CD4-positive, alpha-beta T cell treated with Interleukin-4 for 4 hours (primary cell): Measurements from ENCODE around the gene VPS25.
"Not testable (repeated sequence)": the region's sequence is repeated elsewhere in the genome, so short reads cannot be mapped to it uniquely, and the experiment has no call there.

Experiments
- DNase-seq: peaks from one replicate; pipeline ENCODE4 v3.0.0-alpha.2; 2020

VPS25 gene

DNA sequence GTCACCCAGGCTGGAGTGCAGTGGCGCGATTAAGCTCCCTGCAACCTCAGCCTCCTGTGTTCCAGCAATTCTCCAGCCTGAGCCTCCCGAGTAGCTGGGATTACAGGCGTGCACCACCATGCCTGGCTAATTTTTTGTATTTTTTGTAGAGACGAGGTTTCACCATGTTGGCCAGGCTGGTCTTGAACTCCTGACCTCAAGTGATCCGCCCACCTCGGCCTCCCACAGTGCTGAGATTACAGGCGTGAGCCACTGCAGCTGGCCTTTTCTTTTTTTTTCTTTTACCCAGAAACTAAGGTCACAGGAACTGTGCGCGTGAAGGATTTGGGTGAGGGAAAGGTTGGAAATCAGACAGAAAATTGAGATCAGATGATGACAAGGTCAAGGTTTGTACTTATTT is 3.3 kb upstream of the VPS25 start:
- DNase-seq = not testable (repeated sequence)

DNA sequence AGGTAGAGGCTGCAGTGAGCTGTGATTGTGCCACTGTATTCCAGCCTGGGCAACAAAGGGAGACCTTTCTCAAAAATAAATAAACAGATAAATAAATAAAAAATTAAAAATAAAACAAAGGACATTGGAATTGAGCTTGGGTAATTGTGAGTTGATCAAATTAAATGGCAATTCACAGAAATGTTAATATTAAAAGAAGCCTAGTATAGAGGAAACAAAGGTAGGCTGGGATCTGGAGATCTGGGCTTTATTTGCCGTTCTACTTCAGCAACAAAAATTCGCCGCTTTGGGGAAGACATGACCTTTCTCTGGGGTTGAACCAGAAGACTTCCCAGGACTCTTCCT is 332 bp upstream of the VPS25 start:
- no peak for DNase-seq

DNA sequence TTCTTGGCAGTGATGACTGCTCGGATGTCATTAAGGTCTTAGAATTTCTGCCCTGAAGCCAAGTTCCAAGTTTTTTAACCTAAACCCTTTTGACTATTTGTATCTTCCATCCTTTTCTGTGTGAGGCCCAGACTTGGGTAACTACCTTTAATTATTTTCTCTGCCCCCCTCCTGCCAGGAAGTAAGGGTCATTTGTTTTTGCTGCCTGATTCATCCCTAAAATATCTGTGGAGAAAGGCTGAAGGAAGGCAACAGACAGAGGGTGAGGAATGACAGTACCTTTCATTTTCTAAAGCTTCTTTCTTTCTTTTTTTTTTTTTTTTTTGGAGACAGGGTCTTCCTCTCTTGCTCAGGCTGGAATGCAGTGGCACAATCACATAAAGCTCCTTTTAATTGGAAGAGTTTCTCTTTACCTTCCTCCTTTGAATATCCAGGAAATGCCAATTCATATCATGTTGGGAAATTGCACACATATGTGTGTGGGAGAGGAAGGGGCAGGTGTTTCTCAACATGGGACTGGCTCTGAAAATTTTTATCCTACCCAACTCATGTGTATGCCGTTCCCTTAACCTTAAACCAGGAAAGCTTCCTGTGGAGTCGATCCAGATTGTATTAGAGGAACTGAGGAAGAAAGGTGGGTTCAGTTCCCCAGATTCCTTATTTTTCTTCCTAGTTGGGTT is 957 bp downstream of the VPS25 start:
- DNase-seq = no peak

DNA sequence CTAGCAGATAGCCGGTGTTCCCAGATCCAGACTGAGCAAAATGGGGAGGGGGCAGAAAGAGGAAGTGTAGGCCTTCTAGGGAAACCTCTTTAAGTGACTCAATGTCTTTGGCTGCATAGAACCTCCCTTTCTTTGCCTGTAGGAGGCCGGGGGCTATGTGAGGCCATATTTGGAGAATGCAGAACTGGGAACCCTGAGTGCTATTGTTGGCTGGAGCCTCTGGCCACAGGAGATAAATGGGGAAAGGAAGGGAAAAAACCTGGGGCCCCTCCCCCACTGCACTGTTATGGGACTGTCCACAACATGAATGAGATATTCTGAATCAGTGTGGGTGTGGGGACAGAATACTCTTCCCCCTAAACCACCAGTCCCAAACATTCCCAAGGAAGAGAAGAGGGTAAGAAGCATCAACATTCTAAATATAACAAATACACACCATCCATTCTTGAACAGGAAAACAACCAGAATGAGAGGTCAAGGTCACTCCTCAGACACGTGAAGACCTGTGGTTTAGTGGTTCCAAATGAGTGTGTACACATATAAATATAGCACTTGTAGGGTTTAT is 2.4 kb downstream of the VPS25 start:
- DNase-seq = no peak

DNA sequence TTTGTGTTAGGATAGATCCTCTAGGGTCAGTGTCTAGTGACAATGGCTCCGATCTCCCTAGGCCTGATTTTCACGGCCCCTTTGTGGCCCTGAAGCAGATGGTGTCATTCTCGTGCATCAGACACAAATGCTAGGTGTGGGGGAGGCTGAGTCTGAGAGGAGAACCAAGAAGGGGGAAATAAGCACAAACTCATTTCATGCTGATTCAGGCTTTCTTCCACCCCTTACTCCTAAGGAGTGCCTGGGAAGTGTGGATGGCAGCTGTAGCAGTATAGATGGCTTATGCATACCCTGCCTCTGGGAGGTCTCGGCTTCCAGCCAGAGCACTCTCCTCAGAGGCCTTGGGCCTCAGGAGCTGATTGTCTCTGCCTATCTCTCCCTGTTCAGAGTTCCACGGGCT is 5.3 kb downstream of the VPS25 start:
- DNase-seq = no peak

DNA sequence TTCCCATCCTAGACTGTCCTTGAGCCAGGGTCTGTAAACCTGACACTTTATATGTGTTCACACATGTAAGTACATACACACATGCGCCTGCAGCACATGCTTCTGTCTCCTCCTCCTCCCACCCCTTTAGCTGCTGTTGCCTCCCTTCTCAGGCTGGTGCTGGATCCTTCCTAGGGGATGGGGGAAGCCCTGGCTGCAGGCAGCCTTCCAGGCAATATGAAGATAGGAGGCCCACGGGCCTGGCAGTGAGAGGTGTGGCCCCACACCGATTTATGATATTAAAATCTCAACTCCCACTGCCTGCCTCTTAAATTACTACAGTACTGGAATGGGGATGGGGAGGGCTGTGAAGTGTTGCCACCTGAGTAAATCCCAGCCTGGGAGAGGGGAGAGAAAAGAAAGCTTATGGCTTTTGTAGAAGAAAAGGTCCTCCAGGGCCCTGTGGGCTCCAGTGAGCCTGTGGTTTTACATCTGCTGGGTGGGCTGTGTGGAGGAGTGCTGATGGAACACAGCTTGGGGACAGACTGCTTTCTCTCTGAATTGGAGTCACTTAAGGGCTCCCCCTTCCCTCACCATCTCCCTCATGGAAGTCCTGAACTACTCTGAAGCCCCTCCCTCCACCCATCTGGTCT is 6.2 kb downstream of the VPS25 start:
- DNase-seq = no peak

DNA sequence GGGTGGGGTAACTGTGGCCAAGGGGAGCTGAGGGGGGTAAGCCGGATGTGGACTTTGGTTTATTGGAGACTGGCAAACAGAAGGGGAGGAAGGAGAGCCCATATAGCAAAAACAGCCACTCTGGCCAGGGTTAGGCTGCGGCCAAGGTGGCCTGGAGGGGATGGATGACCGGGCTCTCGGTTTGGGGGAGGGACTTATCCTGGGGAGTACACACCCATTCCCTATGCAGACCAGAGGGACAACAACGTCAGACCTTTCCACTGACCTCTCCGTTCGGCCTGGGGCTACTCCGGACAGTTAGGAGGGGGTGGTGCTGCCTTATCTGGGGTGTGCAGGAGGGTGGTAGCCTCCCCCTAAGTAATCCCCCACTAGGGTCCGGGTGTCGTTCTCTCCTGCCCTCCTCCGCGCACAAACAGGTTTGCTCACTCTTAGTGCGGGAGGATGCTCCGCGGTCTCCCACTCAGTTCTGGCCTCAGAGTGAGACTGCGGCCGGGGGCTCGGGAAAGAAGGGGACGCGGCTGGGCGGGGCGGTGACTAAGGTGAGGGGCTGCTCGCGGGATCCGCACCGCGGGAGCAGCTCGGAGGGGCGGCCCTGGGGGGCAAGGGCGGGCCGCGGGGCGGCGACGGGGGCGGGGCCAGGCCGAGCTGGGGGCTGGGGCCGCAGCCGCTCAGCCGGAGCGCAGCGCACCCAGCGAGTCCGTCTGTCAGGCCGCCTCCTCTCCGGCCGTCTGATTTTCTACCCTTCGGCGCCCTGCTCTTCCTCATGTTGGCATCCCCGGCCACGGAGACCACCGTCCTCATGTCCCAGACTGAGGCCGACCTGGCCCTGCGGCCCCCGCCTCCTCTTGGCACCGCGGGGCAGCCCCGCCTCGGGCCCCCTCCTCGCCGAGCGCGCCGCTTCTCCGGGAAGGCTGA is 6.9 kb downstream of the VPS25 start, which contains the start of gene WNK4:
Gene WNK4 (plus strand): TSS at position 675 of the 915 bp plus-strand sequence. CDS start 89 bp downstream, at position 764.
- DNase-seq = no peak

DNA sequence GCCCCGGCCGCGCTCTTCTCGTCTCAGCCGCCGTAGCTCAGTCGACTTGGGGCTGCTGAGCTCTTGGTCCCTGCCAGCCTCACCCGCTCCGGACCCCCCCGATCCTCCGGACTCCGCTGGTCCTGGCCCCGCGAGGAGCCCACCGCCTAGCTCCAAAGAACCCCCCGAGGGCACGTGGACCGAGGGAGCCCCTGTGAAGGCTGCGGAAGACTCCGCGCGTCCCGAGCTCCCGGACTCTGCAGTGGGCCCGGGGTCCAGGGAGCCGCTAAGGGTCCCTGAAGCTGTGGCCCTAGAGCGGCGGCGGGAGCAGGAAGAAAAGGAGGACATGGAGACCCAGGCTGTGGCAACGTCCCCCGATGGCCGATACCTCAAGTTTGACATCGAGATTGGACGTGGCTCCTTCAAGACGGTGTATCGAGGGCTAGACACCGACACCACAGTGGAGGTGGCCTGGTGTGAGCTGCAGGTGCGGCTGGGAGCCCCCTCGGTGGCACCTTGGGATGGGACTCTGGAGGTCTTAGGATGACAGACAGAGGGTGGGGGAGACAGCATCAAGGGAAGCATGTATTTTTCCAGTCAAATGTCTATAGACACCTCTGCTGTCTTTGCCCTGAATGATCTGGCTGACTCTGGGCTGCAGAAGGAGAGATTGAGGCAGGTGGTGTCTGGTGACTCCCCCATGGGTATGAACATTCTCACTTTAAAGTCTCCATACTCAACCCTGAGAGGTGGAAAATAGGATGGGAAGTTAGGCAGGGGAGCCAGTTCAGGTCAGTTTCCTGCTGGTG is 7.8 kb downstream of the VPS25 start:
- DNase-seq = no peak

DNA sequence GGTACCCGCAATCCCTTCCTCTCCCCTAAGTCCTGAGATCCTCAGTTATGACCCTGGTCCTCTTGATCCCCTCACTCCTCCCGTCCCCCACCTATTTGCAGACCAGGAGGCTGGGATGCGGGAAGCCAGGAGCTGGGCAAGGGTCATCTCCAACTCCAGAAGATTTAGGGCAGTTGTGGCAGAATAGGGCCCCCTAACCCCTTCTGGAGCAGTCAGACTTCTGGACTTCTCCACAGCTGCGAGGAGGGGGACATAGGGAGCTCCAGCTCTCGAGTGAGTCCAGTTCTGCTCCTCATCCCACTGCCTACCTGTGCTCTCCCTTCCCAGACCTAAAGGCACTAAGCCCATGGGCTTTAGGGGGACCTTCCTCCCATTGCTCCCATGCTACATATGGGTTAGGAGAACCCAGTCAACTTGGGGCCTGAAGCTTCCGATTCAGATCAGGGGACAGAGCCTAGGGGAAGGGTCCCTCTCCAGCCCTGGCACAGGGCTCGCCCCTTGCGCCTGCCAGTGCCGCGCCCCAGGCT is 8.5 kb downstream of the VPS25 start:
- DNase-seq = no peak

DNA sequence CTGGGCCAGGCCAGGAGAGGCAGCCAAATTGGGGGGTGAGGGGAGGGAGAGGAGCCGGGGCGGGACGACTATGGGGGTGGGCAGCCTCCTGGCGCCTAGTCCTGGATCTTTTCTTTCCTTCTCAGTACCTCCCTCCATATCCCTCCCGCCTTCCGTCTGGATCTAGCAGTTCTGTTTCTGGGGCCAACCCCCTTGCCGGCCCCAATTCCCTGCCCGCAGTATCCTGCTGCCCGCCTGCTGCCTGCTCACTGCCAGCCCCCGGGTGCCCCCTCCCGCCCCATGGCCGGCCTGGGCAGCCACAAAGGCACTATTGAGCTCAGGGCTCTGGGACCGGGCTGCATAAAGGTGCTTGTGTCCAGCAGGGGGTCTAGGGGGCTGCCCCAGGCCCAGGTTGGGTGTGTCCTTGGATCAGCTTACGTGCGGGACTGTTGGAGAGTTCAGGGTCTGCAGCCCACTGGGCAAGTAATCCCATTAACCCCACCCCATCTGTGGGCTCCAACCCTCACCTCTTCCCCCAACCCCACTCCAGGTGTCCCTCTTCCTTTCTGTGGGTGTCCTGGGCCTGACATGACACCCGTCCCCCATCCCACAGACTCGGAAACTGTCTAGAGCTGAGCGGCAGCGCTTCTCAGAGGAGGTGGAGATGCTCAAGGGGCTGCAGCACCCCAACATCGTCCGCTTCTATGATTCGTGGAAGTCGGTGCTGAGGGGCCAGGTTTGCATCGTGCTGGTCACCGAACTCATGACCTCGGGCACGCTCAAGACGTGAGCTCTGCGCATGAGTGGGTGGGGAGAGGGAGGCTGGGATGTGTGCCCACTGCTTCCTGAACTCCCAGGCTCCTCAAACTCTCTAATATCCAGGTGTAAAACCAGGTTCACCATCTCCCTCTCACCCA is 9.2 kb downstream of the VPS25 start:
- DNase-seq = no peak

DNA sequence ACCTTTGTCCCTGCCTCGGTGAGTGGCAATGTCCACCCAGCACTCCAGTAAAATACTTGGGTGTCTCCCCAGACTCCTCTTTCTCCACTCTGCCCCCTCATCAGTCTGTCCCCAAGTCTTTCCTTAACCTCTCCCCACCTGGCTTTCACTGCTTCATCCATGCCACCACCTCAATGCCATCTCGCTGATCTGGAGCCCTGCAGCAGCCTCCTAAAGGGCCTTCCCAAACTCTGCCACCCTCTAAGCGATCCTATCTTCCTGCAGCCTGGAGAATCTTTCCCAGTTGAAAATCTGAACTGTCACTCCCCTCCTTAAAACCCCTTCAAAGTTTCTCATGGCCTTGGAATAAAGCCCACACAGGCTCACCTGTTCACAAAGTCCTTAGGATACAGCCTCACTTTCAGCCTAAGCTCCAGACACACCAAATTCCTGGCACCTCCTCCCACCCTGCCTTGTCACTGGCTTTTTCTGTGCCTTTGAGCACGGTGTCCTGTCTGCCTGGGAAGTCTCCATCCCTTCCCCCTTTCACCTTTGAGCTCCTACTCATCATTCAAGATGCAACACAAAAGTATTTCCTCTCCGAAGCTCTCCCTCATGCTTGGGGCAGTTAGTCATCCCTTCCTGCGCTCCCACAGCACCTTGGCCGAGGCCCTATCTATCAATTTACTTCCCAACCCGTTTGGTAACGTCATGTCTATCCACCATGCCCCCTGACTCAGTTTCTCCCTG is 10.0 kb downstream of the VPS25 start:
- no peak for DNase-seq

DNA sequence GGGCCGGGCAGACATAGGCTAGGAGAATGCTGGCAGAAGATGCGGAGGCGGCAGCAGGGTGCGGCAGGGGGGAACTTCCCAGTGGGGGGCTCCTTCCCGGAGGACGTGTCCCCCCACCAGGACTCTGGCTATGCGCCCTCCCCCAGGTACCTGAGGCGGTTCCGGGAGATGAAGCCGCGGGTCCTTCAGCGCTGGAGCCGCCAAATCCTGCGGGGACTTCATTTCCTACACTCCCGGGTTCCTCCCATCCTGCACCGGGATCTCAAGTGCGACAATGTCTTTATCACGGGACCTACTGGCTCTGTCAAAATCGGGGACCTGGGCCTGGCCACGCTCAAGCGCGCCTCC is 10.5 kb downstream of the VPS25 start:
- no peak for DNase-seq

DNA sequence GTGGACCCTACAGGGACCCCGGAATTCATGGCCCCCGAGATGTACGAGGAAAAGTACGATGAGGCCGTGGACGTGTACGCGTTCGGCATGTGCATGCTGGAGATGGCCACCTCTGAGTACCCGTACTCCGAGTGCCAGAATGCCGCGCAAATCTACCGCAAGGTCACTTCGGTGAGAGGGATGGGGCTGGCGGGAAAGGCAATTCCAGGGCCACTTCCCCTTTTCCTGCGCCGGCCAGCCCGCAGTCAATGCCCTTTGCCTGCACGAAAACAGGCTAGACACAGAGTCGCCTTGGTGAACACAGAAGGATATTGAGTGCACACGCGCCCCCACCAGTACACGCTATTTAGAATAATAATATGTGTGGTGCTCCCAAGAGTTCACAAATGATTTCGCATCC is 11.2 kb downstream of the VPS25 start:
- DNase-seq = no peak

DNA sequence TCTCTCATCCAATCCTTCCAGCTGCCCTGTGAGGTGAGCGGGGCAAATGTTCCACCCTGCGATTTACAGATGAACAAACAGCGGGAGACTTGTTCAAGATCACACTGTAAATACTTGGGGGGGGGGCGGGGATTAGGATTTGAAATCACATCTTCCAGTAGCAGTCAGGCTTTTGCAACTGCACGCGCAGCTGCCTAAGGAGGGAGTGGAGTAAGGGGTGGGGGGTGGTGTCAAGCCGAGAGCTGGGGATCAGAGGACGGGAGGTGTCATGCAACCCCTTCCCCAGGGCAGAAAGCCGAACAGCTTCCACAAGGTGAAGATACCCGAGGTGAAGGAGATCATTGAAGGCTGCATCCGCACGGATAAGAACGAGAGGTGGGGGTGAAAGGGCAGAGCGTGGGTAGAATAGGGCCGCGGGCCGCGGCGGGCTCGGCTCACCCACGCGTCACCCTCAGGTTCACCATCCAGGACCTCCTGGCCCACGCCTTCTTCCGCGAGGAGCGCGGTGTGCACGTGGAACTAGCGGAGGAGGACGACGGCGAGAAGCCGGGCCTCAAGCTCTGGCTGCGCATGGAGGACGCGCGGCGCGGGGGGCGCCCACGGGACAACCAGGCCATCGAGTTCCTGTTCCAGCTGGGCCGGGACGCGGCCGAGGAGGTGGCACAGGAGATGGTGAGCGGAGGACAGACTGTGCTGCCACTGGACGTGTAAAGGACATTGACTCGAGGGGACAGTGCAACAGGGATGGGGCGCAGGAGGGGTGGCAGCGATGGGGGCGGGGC is 11.8 kb downstream of the VPS25 start:
- DNase-seq = no peak

DNA sequence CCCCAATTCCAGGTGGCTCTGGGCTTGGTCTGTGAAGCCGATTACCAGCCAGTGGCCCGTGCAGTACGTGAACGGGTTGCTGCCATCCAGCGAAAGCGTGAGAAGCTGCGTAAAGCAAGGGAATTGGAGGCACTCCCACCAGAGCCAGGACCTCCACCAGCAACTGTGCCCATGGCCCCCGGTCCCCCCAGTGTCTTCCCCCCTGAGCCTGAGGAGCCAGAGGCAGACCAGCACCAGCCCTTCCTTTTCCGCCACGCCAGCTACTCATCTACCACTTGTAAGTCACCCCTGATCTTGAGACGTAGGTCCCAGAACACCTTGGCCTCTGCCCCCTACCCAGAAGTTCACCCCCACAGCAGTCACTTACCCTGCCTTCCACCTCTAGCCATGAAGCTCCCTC is 14.0 kb downstream of the VPS25 start:
- DNase-seq = no peak

DNA sequence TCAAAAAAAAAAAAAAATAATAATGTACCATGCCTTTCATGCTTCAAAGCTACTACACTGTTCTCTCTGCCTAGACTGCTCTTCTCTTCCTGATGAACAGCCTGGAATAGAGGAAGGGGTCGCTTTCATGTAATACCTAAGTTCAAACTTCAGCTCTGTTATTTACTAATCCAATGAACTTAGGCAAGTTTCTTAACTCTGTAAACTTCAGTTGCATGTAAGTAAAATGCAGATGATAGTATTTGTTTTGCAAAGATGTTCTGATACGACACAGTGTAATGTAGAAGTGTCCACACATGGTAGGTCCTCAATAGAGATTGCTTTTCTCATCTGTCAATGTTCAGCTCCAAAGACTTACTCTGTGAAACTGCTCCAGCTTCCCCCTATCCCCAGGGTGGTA is 18.7 kb downstream of the VPS25 start:
- DNase-seq = no peak

DNA sequence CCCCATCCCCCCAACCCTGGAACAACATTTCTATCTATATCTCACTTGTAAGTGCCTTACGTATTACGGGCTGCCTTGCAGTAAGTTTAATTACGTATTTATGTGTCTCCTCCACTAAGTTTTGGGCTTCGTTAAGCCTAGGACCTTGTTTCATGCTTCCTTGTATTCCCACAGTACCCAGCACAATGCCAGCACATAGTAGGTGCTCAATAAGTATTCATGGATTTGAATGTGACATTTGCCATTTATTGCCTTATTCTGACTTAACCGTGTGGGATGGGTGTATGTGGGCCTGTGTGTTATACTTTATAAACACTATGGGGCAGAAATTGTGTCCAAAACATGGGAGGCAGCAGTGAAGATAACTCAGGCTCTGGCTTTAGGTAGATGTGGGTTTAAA is 19.3 kb downstream of the VPS25 start:
- no peak for DNase-seq

DNA sequence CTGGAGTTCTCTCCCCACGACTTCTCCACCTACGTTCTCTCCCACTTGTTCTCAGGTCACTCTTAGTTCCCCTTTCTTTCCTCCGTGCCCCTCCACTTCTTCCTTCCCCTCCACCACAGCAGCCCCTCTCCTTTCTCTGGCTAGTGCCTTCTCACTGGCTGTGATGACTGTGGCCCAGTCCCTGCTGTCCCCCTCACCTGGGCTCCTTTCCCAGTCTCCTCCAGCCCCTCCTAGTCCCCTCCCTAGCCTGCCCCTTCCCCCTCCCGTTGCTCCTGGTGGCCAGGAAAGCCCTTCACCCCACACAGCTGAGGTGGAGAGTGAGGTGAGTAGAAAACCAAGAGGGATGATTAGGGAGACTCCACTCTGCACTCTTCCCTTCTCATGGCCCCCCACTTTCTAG is 21.8 kb downstream of the VPS25 start:
- DNase-seq = no peak

DNA sequence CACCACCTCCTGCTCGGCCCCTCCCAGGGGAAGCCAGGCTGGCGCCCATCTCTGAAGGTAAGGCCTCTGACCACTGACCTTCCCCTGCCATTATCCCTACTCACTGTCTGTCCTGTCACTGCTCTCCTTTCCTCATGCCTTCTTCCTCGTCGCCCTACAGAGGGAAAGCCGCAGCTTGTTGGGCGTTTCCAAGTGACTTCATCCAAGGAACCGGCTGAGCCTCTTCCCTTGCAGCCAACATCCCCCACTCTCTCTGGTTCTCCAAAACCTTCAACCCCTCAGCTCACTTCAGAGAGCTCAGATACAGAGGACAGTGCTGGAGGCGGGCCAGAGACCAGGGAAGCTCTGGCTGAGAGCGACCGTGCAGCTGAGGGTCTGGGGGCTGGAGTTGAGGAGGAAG is 22.2 kb downstream of the VPS25 start:
- DNase-seq = no peak
